ENCODE measurements around the gene SH2D1B.

DNA sequence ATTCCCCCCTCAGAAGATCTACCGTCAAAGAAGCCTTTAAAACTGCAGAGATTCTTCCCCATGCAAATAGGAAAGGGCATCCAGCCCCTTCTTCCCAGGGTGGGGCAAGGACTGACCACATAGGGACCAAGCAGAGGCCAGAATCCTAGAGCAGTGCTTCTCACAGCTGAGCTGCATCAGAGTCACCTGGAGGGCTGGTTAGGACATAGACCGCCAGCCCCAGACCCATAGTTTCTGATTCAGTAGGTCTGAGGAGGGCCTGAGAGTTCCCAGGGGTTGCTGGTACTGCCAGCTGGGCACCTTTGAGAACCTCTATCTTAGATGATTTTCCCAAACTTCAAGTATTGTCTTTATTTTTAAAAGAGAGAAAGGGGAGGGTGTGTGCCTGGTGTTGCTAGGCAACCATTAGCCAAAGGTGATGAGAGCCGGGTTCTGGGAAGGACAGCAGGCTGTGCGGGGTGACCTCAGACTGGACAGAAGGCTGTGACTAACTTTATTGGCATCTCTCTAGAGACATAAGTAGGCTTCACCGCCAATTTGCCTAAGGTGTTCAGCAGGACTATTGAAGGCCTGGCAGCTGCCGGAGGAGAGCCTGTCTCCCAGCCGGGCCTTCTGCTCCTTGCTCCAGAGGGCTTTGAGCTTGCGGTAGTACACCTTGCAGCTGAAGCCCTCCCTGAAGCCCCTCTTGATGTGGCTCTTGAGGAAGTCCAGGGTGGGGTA is 38.2 kb downstream of the SH2D1B start:
- no peak for TF ChIP-seq POLR2AphosphoS5 (IDR thresholded peaks at IDR 0.05)
- TF ChIP-seq, protein P1, sequence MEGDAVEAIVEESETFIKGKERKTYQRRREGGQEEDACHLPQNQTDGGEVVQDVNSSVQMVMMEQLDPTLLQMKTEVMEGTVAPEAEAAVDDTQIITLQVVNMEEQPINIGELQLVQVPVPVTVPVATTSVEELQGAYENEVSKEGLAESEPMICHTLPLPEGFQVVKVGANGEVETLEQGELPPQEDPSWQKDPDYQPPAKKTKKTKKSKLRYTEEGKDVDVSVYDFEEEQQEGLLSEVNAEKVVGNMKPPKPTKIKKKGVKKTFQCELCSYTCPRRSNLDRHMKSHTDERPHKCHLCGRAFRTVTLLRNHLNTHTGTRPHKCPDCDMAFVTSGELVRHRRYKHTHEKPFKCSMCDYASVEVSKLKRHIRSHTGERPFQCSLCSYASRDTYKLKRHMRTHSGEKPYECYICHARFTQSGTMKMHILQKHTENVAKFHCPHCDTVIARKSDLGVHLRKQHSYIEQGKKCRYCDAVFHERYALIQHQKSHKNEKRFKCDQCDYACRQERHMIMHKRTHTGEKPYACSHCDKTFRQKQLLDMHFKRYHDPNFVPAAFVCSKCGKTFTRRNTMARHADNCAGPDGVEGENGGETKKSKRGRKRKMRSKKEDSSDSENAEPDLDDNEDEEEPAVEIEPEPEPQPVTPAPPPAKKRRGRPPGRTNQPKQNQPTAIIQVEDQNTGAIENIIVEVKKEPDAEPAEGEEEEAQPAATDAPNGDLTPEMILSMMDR (IDR thresholded peaks at IDR 0.05) = no peak
